Measurements from ENCODE around the gene ELFN2. TPM values are rescaled to one million over a fixed set of nuclear protein-coding genes. Genes with fewer than 3 reads are reported as not detected.

The ELFN2 gene
- total and polyA plus RNA-seq, 2 of the 13 experiments (the other 11 are each of a cell fraction or from before 2014, with no cell fraction given), result 0.01 TPM; not detected in 1

DNA sequence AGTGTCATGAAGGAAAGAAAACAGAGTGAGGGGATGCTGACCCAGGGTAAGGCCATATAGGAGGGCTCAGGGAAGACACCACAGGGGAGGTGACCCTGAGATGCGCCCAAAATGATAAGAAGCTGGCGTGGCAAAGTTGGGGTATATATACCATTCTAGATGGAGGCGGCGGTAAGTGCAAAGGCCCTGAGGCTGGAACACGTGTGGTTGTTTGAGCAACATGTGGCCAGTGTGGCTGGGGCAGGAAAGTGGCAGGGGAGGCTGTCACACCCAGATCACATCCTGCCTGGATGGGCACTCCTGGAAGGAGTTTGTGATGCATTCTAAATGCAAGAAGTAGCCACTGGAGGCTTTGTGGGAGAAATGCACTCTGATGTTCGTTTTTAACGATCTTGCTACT lies 74.8 kb downstream of the ELFN2 start:
- no peak for DNase-seq (ENCODE audit: low spot score)
- Histone ChIP-seq H2AFZ (ENCODE audit: low read length) (no peak overlapping the region), H3K27me3 (ENCODE audit: control insufficient read depth in 1 of 2, insufficient read depth in 2 of 2, low read length in 2 of 2) (peaks cover 8 to 47% of the 10 kb centered on the region in 2 experiments; a peak in 3 of 5 replicates), H3K79me2 (ENCODE audit: insufficient read depth, low read length) (no peaks in the 10 kb centered on the region), H3K9me3 (ENCODE audit: low read length) (no peaks in the 10 kb centered on the region), H3K9ac (ENCODE audit: insufficient read depth, low read depth, low read length) (no peak overlapping the region), H3K4me1 (ENCODE audit: insufficient read depth, low read length) (no peaks in the 10 kb centered on the region), H3K27ac (ENCODE audit: extremely low read length, insufficient read depth, low read length) (no peak overlapping the region), H3K4me3 (replicated peaks in 1 of 3; ENCODE audit: insufficient read depth in 1 of 3, low read depth in 2 of 3, low read length in 3 of 3) (no peak overlapping the region), H3K36me3 (replicated peaks in 1 of 2; ENCODE audit: control insufficient read depth in 1 of 2, insufficient read depth in 2 of 2, low read length in 2 of 2) (no peaks in the 10 kb centered on the region), H4K20me1 (ENCODE audit: insufficient read depth, low read length) (no peaks in the 10 kb centered on the region), H3K4me2 (ENCODE audit: low read depth, low read length) (no peak overlapping the region)
- in situ Hi-C loops (cut with HindIII; ENCODE audit: extremely low pct_ligation_motif_present, low pct_unique_long_range_greater_than_20kb), result no loop called here
- FAIRE-seq, result no peak
- 26% methylated on average over 7 of the region's 7 CpGs for WGBS (ENCODE audit: low lambda C conversion rate)
- TF ChIP-seq, protein P1, sequence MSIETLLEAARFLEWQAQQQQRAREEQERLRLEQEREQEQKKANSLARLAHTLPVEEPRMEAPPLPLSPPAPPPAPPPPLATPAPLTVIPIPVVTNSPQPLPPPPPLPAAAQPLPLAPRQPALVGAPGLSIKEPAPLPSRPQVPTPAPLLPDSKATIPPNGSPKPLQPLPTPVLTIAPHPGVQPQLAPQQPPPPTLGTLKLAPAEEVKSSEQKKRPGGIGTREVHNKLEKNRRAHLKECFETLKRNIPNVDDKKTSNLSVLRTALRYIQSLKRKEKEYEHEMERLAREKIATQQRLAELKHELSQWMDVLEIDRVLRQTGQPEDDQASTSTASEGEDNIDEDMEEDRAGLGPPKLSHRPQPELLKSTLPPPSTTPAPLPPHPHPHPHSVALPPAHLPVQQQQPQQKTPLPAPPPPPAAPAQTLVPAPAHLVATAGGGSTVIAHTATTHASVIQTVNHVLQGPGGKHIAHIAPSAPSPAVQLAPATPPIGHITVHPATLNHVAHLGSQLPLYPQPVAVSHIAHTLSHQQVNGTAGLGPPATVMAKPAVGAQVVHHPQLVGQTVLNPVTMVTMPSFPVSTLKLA (IDR thresholded peaks at IDR 0.05), result peak; percentile 98
- no peak for TF ChIP-seq NR2F2 (IDR thresholded peaks at IDR 0.05; ENCODE audit: borderline replicate concordance, low read depth)
- ATAC-seq, result no peak
- BruUV-seq (replicated peaks), result no TSS peak
- intact Hi-C loops (cut with micrococcal nuclease; ENCODE audit: unreplicated experiment), result no loop called here
- POLR2A ChIA-PET, result no interaction called here
- CTCF ChIA-PET (ENCODE audit: low intra/inter-chr PET ratio, low total read pairs), result no interaction called here

DNA sequence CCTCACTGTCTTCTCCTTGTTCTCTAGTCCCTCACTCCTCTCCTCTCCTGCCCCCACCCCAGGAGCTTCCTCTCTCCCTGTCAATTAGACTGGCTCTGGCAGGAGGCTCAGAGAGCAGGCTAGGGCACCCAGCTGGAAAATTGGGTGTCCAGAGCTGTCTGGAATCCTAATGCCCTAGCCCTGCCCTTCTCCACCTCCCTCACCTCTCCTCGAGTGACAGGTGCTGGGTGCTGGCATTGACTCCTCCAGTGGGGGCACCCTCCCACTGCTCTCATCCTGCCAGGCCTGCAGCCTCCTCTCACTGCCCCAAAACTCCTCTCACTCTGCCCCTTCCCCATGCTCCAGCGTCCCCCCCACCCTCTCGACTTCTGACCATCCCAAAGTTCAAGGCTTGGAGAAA lies 76.0 kb downstream of the ELFN2 start:
- no peak for FAIRE-seq
- H3K4me2 ChIP-seq (ENCODE audit: low read depth, low read length), result no peak overlapping the region
- H3K27me3 ChIP-seq (ENCODE audit: control insufficient read depth in 1 of 2, insufficient read depth in 2 of 2, low read length in 2 of 2), result peaks cover 8 to 41% of the 10 kb centered on the region in 2 experiments; a peak in 3 of 5 replicates
- H3K4me3 ChIP-seq (replicated peaks in 1 of 3; ENCODE audit: insufficient read depth in 1 of 3, low read depth in 2 of 3, low read length in 3 of 3), result no peak overlapping the region
- in situ Hi-C loops (cut with HindIII; ENCODE audit: extremely low pct_ligation_motif_present, low pct_unique_long_range_greater_than_20kb) (no loop called here), intact Hi-C loops (cut with micrococcal nuclease; ENCODE audit: unreplicated experiment) (no loop called here)
- H2AFZ ChIP-seq (ENCODE audit: low read length), result no peak overlapping the region
- no peak for DNase-seq (ENCODE audit: low spot score)
- ATAC-seq, result no peak
- no peaks in the 10 kb centered on the region for H3K9me3 ChIP-seq (ENCODE audit: low read length)
- BruUV-seq (replicated peaks), result no TSS peak
- H4K20me1 ChIP-seq (ENCODE audit: insufficient read depth, low read length), result no peaks in the 10 kb centered on the region
- TF ChIP-seq, protein P2, sequence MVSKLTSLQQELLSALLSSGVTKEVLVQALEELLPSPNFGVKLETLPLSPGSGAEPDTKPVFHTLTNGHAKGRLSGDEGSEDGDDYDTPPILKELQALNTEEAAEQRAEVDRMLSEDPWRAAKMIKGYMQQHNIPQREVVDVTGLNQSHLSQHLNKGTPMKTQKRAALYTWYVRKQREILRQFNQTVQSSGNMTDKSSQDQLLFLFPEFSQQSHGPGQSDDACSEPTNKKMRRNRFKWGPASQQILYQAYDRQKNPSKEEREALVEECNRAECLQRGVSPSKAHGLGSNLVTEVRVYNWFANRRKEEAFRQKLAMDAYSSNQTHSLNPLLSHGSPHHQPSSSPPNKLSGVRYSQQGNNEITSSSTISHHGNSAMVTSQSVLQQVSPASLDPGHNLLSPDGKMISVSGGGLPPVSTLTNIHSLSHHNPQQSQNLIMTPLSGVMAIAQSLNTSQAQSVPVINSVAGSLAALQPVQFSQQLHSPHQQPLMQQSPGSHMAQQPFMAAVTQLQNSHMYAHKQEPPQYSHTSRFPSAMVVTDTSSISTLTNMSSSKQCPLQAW (CRISPR knock-in tag; IDR thresholded peaks at IDR 0.05), result no peak
- TF ChIP-seq CHD4 (IDR thresholded peaks at IDR 0.05; ENCODE audit: borderline replicate concordance, low read length) (no peak), HOXA9 (CRISPR knock-in tag; IDR thresholded peaks at IDR 0.05; ENCODE audit: borderline replicate concordance) (no peak), NFKBIZ (CRISPR knock-in tag; IDR thresholded peaks at IDR 0.05) (no peak)
- TF ChIP-seq, protein P3, sequence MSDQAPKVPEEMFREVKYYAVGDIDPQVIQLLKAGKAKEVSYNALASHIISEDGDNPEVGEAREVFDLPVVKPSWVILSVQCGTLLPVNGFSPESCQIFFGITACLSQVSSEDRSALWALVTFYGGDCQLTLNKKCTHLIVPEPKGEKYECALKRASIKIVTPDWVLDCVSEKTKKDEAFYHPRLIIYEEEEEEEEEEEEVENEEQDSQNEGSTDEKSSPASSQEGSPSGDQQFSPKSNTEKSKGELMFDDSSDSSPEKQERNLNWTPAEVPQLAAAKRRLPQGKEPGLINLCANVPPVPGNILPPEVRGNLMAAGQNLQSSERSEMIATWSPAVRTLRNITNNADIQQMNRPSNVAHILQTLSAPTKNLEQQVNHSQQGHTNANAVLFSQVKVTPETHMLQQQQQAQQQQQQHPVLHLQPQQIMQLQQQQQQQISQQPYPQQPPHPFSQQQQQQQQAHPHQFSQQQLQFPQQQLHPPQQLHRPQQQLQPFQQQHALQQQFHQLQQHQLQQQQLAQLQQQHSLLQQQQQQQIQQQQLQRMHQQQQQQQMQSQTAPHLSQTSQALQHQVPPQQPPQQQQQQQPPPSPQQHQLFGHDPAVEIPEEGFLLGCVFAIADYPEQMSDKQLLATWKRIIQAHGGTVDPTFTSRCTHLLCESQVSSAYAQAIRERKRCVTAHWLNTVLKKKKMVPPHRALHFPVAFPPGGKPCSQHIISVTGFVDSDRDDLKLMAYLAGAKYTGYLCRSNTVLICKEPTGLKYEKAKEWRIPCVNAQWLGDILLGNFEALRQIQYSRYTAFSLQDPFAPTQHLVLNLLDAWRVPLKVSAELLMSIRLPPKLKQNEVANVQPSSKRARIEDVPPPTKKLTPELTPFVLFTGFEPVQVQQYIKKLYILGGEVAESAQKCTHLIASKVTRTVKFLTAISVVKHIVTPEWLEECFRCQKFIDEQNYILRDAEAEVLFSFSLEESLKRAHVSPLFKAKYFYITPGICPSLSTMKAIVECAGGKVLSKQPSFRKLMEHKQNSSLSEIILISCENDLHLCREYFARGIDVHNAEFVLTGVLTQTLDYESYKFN (CRISPR knock-in tag; conservative IDR thresholded peaks at IDR 0.05), result no peak
- H3K4me1 ChIP-seq (ENCODE audit: insufficient read depth, low read length), result no peaks in the 10 kb centered on the region
- H3K27ac ChIP-seq (ENCODE audit: extremely low read length, insufficient read depth, low read length), result no peak overlapping the region
- no peak overlapping the region for H3K9ac ChIP-seq (ENCODE audit: insufficient read depth, low read depth, low read length)
- H3K36me3 ChIP-seq (replicated peaks in 1 of 2; ENCODE audit: control insufficient read depth in 1 of 2, insufficient read depth in 2 of 2, low read length in 2 of 2), result no peaks in the 10 kb centered on the region
- POLR2A ChIA-PET, result no interaction called here
- CTCF ChIA-PET (ENCODE audit: low intra/inter-chr PET ratio, low total read pairs), result no interaction called here
- no peaks in the 10 kb centered on the region for H3K79me2 ChIP-seq (ENCODE audit: insufficient read depth, low read length)
- WGBS (ENCODE audit: low lambda C conversion rate), result 10% methylated on average over 2 of the region's 3 CpGs

Data from HepG2 (cell line).